ENCODE data around the gene APAF1. TPM values are rescaled to one million over a fixed set of nuclear protein-coding genes. Genes with fewer than 3 reads are reported as not detected.

Gene APAF1
- total RNA-seq, 2 experiments from 2014 or later, result 33.4 to 35.9 TPM

GRCh38 chr12:98772818-98773217 is 127.7 kb downstream of the APAF1 start:
- ChIA-PET POLR2A (no interaction called here), CTCF (no interaction called here)
- Mint-ChIP-seq H3K36me3 (ENCODE audit: low read depth) (no peaks in the 10 kb centered on the region), H3K27me3 (ENCODE audit: low read depth) (no peaks in the 10 kb centered on the region), H3K27ac (no peak overlapping the region), H3K4me1 (ENCODE audit: low read depth) (no peaks in the 10 kb centered on the region), H3K9me3 (ENCODE audit: insufficient read depth) (no peaks in the 10 kb centered on the region), H3K4me3 (no peak overlapping the region)
- DNase-seq, result no peak
- ATAC-seq, result no peak

GRCh38 chr12:98780261-98780660 is 135.2 kb downstream of the APAF1 start:
- ChIA-PET CTCF (no interaction called here), POLR2A (no interaction called here)
- ATAC-seq (no peak), DNase-seq (no peak)
- Mint-ChIP-seq H3K9me3 (ENCODE audit: insufficient read depth) (no peaks in the 10 kb centered on the region), H3K27me3 (ENCODE audit: low read depth) (peaks cover 14% of the 10 kb centered on the region), H3K36me3 (ENCODE audit: low read depth) (no peaks in the 10 kb centered on the region), H3K27ac (no peak overlapping the region), H3K4me1 (ENCODE audit: low read depth) (no peaks in the 10 kb centered on the region), H3K4me3 (no peak overlapping the region)

GRCh38 chr12:98783420-98783819 is 138.3 kb downstream of the APAF1 start:
- Mint-ChIP-seq H3K27ac (no peak overlapping the region), H3K4me3 (no peak overlapping the region), H3K36me3 (ENCODE audit: low read depth) (no peaks in the 10 kb centered on the region), H3K4me1 (ENCODE audit: low read depth) (no peaks in the 10 kb centered on the region), H3K9me3 (ENCODE audit: insufficient read depth) (no peaks in the 10 kb centered on the region), H3K27me3 (ENCODE audit: low read depth) (peaks cover 13% of the 10 kb centered on the region)
- ATAC-seq (no peak), DNase-seq (no peak)
- ChIA-PET POLR2A (no interaction called here), CTCF (no interaction called here)

Other genes starting within 250 kb of the APAF1 start
- 100 to 1,000 TPM; 401 to 413 TPM for gene TMPO, start 129.7 kb upstream of the APAF1 start, total RNA-seq
- gene SLC25A3, start 51.6 kb upstream of the APAF1 start, total RNA-seq, result 100 to 1,000 TPM; 407 to 440 TPM
- gene IKBIP, start 502 bp upstream of the APAF1 start, total RNA-seq, result 10 to 100 TPM; 35.4 to 35.8 TPM